Fibroblast of lung (primary cell): ENCODE results near the gene CCDC57. TPM values are rescaled to one million over a fixed set of nuclear protein-coding genes. Genes with fewer than 3 reads are reported as not detected.

Experiments
- DNase-seq, 2 donors: peaks; one replicate each; pipeline versions ENCODE4 v3.0.0 to v3.0.0-alpha.2; 2010; ENCODE audit warnings: low read depth in 2 of 2
- H2AFZ ChIP-seq: 2 replicates; pipeline ENCODE4 v1.5.1; 2012; ENCODE audit warnings: low read length, control low read depth, inconsistent platforms
- H3K27ac ChIP-seq: 2 replicates; pipeline ENCODE4 v1.5.1; 2011; ENCODE audit warnings: low read length, control low read depth; ENCODE audit not compliant: insufficient read depth
- H3K27me3 ChIP-seq: 2 replicates; pipeline ENCODE4 v1.5.1; 2011; ENCODE audit warnings: mild to moderate bottlenecking, low read length; ENCODE audit not compliant: control insufficient read depth, insufficient read depth
- H3K36me3 ChIP-seq: 2 replicates; pipeline ENCODE4 v1.5.1; 2011; ENCODE audit warnings: low read length; ENCODE audit not compliant: control insufficient read depth, insufficient read depth
- H3K4me1 ChIP-seq: 2 replicates; pipeline ENCODE4 v1.5.1; 2011; ENCODE audit warnings: low read length; ENCODE audit not compliant: control insufficient read depth, insufficient read depth; ENCODE audit errors: extremely low read depth
- H3K4me2 ChIP-seq: 2 replicates; pipeline ENCODE4 v1.5.1; 2011; ENCODE audit warnings: low read length, control low read depth; ENCODE audit not compliant: insufficient read depth; ENCODE audit errors: extremely low read depth
- H3K4me3 ChIP-seq, 4 experiments: fragments of 200-600 bp in 1 of 4; sonication (generic) in 1 of 4; replicated peaks in 1 of 4; 2 replicates each; pipeline ENCODE4 v1.5.1; 2011 to 2016; ENCODE audit warnings: low read length in 4 of 4, low read depth in 3 of 4, mild to moderate bottlenecking in 3 of 4, control low read depth in 2 of 4, inconsistent platforms in 1 of 4, mixed read lengths in 1 of 4; ENCODE audit not compliant: insufficient read depth in 1 of 4; ENCODE audit errors: control extremely low read depth in 1 of 4
- H3K79me2 ChIP-seq: 2 replicates; pipeline ENCODE4 v1.5.1; 2012; ENCODE audit warnings: mild to moderate bottlenecking, low read length, inconsistent platforms; ENCODE audit not compliant: control insufficient read depth, insufficient read depth
- H3K9ac ChIP-seq: 2 replicates; pipeline ENCODE4 v1.5.1; 2011; ENCODE audit warnings: mild to moderate bottlenecking, low read length, control low read depth; ENCODE audit not compliant: insufficient read depth
- H3K9me3 ChIP-seq: 2 replicates; pipeline ENCODE4 v1.5.1; 2012; ENCODE audit warnings: low read depth, low read length; ENCODE audit not compliant: control insufficient read depth, insufficient read depth
- H4K20me1 ChIP-seq: 2 replicates; pipeline ENCODE4 v1.5.1; 2011; ENCODE audit warnings: low read length; ENCODE audit not compliant: control insufficient read depth, insufficient read depth; ENCODE audit errors: extremely low read depth
- CTCF ChIP-seq, 2 donors: IDR thresholded peaks in 1 of 2; conservative IDR thresholded peaks in 1 of 2; 1 replicate in 1 of 2; 2 replicates in 1 of 2; pipeline ENCODE4 v1.5.1; 2011 to 2012; ENCODE audit warnings: low read length in 2 of 2, control low read depth in 1 of 2, inconsistent platforms in 1 of 2, low read depth in 1 of 2, mild to moderate bottlenecking in 1 of 2
- EZH2 ChIP-seq: IDR thresholded peaks from 2 replicates; pipeline ENCODE4 v1.5.1; 2012; ENCODE audit warnings: low read length, control low read depth, mild to moderate bottlenecking; ENCODE audit errors: missing control alignments
- polyA plus RNA-seq, 2 donors: library from polyadenylated mRNA; depleted of rRNA in 1 of 2; stranded (reverse) in 1 of 2; unstranded in 1 of 2; fragments of >200 nt; gene quantifications; 2 replicates each; pipeline ENCODE4 v1.2.1, GENCODE V29; 2011 to 2012; ENCODE audit warnings: missing spikeins in 1 of 2
- total RNA-seq: library from RNA; depleted of rRNA; stranded (reverse); fragments of >200 nt; gene quantifications from 2 replicates; pipeline ENCODE4 v1.2.1, GENCODE V29; 2014

CCDC57 gene
- total and polyA plus RNA-seq, 2 donors (not counting 1 experiment from before 2014, with no cell fraction given), result 7.1 to 10.1 TPM

DNA sequence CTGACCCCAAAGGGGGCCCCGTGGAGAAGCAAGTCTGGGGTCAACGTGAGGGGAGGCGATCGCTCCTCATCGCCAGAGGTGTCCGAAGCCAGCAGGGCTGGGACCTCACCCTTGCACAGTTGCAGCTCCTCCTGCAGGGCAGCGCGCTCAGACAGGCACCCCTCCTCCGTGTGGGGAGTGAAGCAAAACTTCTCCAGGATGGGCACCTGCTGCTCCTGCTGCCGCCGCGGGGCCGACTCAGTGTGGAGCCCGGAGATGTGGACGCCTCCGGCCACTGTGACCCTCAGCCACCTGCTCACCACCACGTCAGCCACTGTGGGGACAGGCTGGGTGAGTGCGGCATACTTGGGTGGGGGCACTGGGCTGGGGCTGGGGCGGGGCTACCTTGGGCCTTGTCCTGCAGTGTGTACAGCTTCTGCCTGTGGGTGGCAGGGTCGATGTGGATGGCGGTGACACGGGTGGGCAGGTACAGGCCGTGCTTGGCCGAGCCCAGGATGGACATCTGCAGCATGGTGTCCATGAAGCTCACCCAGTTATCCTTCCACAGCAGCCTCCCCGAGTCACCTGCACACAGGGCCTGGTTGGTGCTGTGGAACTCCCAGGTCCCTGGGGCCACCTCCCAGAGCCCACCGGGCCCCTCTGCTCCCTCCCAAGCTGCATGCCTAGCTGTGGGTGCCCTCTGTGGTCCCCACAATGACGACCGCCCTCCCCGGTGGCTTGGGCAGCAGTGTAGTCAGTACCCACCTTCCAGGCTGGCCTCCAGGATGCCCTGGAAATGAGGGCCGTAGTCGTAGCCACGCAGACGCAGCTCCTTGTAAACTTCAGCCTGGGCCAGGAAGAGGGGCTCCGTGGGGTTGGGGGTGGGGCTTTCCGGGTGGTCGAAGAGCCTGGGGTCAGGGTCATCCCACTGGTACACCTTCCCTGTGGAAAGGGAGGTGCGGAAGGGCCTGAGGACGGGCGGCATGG is 125.4 kb downstream of the CCDC57 start:
- H4K20me1 ChIP-seq, result no peaks in the 10 kb centered on the region
- no peak overlapping the region for H3K4me2 ChIP-seq
- H3K79me2 ChIP-seq, result peaks cover 7% of the 10 kb centered on the region
- no peaks in the 10 kb centered on the region for H3K9me3 ChIP-seq
- H3K27ac ChIP-seq, result no peak overlapping the region
- no peak overlapping the region for H3K4me3 ChIP-seq
- H3K4me1 ChIP-seq, result no peaks in the 10 kb centered on the region
- DNase-seq, result no peak
- H3K36me3 ChIP-seq, result peaks cover 83% of the 10 kb centered on the region
- no peaks in the 10 kb centered on the region for H3K27me3 ChIP-seq
- TF ChIP-seq CTCF (conservative IDR thresholded peaks at IDR 0.05 in 1 of 2, IDR thresholded peaks at IDR 0.05 in 1 of 2; ENCODE audit: low read depth in 1 of 2, low read length in 2 of 2) (no peak), EZH2 (no peak)
- no peak overlapping the region for H3K9ac ChIP-seq
- no peak overlapping the region for H2AFZ ChIP-seq

DNA sequence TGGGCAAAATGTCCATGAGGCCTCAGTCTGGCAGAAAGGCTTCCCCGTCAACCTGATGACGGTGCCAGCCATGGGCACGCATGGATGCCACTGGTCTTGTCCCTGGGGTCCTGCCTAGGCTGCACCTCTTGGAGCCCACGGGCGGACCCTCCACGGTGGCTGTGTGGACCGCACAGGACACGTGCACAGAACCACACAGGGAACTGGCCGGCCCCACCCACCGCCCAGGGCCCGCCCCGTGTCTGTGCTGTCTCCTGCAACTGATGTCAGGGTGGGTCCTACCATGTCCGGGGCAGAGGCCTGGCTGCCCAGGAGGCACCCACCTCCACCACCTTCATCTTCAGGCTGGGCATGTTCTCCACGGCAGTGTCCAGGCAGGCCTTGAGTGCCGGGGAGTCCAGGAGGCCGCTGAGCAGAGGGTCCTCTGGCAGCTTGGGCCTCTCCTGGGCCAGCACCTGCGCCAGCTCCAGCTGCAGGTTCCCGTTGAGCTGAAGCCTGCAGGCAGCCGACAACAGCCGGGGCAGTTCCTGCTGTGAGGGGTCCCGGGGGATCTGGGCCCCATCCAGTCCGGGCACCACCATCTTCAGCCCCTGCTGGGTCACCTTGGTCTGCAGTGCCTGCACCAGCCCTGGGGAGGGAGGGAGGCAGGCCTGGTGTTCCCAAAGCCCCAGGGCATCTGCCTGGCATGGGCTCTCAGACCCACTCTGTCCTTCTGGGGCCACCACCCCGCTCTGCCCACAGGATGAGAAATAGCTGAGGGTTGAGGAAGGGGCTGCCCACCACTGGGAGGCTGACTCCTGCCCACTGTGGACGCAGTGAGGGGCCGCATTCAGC is 126.5 kb downstream of the CCDC57 start:
- Histone ChIP-seq H3K9me3 (no peaks in the 10 kb centered on the region), H4K20me1 (no peaks in the 10 kb centered on the region), H3K27ac (no peak overlapping the region), H3K9ac (no peak overlapping the region), H3K4me3 (no peak overlapping the region), H2AFZ (no peak overlapping the region), H3K4me2 (no peak overlapping the region), H3K79me2 (peaks cover 4% of the 10 kb centered on the region), H3K27me3 (no peaks in the 10 kb centered on the region), H3K4me1 (no peaks in the 10 kb centered on the region), H3K36me3 (peaks cover 80% of the 10 kb centered on the region)
- no peak for DNase-seq
- TF ChIP-seq EZH2 (no peak), CTCF (conservative IDR thresholded peaks at IDR 0.05 in 1 of 2, IDR thresholded peaks at IDR 0.05 in 1 of 2; ENCODE audit: low read depth in 1 of 2, low read length in 2 of 2) (no peak)
